HG02870 (cell line): ENCODE results near the gene ARHGAP45.

Source experiments
- ATAC-seq: cut with Tn5 transposase; IDR thresholded peaks from one replicate; pipeline ENCODE4 v1.9.1; 2021; ENCODE audit warnings: mild to moderate bottlenecking, moderate library complexity; ENCODE audit not compliant: unreplicated experiment

ARHGAP45 gene

GRCh38 chr19:1070576-1070930, 3.6 kb downstream of the ARHGAP45 start:
- no peak for ATAC-seq

DNA sequence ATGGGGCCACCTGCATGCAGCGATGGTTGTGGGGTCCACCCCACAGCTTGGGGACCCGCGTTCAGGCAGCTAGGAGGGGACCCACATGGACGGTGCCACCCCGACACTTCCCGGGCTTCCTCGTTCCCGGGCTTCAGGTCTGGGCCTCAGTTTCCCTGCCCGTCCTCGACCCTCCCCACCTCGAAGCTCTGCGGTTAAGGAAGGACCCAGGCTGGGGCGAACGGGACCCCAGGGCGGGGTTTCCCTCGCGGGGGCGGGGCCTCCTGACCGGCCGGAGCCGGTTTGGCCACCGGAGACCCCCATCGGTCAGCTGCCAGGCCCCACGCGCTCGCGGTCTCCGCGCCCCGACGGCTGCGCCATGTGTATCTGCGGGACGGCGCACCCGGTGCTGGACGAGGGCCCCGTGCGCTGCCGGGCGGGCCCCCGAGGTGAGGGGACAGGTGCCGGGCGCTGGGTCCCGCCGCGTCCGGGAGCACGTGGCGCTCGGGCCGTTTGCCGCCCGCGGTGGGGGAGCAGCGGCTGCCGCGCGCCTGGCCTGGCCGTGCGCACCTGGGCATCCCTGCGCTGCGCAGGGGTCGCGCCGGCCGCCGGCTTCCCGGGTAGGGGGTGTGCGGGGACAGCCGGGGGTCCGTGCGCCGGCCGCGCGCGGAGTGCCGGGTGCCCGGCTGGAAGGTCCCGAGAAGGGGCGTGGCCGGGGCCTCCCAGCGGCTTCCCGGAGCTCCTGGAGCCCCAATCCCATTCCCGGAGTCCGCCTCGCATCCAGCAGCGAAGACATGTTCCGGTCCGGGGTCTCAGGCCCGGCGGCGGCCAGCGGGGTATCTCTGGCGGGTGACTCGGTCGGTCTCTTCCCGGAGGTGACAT, 4.2 kb downstream of the ARHGAP45 start:
- ATAC-seq = no peak

DNA sequence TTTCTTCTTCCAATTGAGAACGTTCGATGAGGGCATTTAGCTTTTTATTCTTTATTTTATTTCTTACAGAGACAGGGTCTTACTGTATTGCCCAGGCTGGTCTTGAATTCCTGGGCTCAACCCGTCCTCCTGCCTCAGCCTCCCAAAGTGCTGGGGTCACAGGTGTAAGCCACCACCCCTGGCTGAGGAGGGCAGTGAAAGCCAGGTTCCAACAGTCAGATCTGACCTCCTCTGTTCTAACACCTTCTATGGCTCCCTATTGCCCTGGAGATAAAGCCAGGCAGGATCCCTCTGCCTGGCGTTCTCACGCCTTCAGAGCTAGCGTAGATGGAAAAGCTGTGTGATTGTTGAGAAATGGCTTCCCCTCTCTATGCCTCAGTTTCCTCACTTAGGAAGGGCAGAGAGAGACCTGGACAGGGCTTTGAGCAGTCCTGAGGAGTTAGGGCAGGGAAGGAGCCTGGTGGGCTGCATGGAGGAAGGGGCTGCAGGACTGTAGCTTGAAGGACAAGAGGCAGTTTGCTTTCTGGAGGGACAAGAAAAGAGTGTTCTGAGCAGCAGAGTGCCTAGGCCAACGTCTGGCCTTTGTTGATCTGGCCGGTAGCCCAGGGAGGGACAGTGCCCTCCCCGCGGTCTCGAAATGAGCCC, 5.5 kb downstream of the ARHGAP45 start:
- ATAC-seq = no peak

DNA sequence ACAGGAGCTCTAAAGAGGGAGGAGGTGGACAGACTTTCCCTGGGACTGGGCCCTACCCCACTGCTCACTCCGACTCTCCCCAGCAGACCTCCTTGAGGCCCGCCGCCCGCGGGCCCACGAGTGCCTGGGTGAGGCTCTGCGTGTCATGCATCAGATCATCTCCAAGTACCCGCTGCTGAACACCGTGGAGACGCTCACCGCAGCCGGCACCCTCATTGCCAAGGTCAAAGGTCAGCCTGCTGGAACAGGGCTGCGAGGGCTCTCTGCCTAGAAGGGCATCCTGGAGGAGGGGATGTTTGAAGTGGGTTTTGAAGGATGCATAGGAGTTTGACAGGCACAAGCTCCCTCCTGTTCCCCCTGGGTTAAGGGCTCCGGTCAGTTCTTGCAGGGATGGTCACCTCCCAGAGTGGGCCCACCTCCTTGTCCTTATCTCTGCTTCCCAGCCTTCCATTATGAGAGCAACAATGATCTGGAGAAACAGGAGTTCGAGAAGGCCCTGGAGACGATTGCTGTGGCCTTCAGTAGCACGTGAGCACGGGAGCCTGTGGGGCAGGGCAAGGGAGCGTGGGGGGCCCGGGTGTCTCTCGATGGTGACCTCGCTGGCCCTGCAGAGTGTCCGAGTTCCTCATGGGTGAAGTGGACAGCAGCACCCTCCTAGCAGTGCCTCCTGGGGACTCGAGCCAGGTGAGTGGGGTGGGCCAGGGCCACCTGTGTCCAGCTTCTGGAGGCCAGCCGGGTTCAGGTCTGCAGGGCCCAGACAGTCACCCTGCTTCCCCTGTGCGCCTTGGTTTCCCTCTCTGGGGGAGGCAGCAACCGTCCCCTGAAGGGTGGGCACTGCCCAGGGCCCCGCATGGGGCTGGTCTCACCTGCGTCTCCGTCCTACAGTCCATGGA, 6.3 kb downstream of the ARHGAP45 start:
- no peak for ATAC-seq

DNA sequence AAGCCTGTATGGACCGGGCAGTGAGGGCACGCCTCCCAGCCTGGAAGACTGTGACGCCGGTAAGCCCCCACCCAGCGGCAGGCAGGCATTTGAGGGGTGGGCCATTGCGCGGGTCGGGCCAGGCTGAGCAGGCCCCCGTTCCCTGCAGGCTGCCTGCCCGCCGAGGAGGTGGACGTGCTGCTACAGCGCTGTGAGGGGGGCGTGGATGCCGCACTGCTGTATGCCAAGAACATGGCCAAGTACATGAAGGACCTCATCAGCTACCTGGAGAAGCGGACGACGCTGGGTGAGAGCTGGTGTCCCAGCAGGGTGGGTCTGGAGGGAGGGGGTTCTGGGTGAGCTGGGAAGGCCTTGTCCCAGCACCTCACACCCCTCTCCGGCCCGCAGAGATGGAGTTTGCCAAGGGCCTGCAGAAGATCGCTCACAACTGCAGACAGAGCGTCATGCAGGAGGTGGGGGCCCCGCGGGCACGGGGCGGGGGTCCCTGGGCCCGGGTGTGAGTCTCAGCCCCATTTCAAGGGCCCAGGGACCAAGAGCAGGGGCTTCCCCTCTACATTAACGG, 7.1 kb downstream of the ARHGAP45 start:
- no peak for ATAC-seq

DNA sequence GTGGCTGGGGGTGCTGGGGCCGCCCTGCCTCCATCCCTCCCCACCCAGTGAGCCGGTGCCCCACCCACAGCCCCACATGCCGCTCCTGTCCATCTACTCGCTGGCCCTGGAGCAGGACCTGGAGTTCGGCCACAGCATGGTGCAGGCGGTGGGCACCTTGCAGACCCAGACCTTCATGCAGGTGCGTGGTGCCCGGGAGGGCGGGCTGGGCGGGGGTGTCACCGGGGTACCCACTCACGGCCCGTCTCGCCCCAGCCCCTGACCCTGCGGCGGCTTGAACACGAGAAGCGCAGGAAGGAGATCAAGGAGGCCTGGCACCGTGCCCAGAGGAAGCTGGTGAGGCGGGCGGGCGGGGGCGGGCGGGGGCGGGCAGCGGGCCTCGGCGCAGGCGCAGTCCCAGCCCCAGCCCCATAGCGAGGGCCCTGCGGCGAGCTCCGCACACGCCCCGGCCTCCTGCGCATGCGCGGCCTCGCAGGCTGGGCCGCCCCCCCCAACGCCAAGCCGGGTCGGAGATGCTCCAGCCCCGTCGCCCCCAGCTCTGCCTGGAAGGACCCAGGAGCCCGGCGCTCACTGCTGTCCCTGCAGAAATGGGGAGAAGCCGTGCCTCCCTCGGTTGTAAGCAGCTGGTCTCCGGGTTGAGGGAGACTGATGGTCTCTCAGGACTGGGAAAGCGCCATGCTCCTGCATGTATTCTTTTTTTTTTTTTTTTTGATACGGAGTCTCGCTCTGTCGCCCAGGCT, 7.7 kb downstream of the ARHGAP45 start:
- ATAC-seq = no peak

DNA sequence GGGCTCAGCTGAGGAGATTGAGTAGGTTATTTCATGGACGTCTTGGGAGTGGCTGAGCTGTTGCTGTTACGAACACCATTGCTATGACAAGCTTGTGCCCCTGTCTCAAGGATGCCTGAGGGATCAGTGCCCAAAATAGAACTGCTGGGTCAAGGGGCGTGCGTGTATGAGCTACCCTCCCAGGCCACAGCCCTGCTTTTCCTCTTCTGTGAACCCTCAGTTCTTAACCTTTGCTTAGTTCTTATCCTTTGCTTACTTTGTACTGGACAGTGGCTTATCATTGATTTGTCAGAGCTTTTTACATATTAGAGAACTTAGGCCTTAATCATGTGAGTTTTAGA, 9.0 kb downstream of the ARHGAP45 start:
- no peak for ATAC-seq

GRCh38 chr19:1076951-1077350, 10.0 kb downstream of the ARHGAP45 start:
- no peak for ATAC-seq

- ATAC-seq = no peak
Measured at GRCh38 chr19:1079566-1080111, 12.7 kb downstream of the ARHGAP45 start.

GRCh38 chr19:1080360-1081161, 13.6 kb downstream of the ARHGAP45 start:
- no peak for ATAC-seq

GRCh38 chr19:1081301-1082164, 14.6 kb downstream of the ARHGAP45 start:
- ATAC-seq = no peak

GRCh38 chr19:1082165-1082927, 15.4 kb downstream of the ARHGAP45 start:
- ATAC-seq = no peak

GRCh38 chr19:1082928-1083816, 16.2 kb downstream of the ARHGAP45 start:
- ATAC-seq = no peak

- no peak for ATAC-seq
Measured at GRCh38 chr19:1084024-1084868, 17.3 kb downstream of the ARHGAP45 start.

DNA sequence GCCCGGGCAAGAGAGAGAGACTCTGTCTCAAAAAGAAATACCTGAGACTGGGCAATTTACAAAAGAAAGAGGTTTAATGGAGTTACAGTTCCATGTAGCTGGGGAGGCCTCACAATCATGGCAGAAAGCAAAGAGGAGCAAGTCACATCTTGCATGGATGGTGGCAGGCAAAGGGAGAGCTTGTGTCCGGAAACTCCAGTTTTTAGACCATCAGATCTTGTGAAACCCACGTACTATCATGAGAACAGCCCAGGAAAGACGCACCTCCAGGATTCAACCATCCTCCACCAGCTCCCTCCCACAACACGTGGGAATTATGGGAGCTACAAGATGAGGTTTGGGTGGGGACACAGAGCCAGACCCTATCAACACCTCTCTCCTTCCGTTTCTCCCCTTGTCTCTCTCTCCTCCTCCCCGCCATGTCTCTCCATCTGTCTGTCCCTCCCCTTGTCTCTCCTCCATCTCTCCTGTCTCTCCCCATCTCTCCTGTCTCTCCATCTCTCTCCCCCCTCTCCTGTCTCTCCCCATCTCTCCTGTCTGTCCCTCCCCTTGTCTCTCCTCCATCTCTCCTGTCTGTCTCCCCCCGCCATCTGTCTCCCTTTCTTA, 18.2 kb downstream of the ARHGAP45 start:
- no peak for ATAC-seq
